GM19452 (cell line): ENCODE results near the gene MYH10.

ENCODE experiments used
- ATAC-seq: cut with Tn5 transposase; IDR thresholded peaks from one replicate; pipeline ENCODE4 v1.9.1; 2021; ENCODE audit not compliant: unreplicated experiment

The MYH10 gene

GRCh38 chr17:8500609-8501008, 129.9 kb downstream of the MYH10 start:
- ATAC-seq: no peak

GRCh38 chr17:8499614-8500013, 130.9 kb downstream of the MYH10 start:
- ATAC-seq: no peak

DNA sequence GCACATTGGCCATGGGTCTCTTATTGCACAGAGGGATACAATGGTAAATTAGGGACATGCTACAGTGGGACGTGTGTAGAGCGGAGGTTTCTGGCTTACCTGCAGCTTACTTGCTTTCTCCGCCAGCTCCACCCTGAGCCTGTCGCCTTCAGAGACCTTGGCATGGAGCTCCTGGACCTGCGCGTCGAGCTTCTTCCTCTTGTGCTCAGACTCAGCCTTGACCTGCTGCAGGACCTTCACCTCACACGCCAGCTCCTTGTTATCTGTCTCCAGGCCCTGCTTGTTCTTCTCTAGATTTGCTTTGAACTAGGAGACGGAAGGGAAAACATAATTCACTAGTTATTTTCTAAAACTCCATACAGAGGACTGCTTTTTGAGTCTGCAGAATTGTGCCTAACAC, 131.4 kb downstream of the MYH10 start:
- no peak for ATAC-seq

DNA sequence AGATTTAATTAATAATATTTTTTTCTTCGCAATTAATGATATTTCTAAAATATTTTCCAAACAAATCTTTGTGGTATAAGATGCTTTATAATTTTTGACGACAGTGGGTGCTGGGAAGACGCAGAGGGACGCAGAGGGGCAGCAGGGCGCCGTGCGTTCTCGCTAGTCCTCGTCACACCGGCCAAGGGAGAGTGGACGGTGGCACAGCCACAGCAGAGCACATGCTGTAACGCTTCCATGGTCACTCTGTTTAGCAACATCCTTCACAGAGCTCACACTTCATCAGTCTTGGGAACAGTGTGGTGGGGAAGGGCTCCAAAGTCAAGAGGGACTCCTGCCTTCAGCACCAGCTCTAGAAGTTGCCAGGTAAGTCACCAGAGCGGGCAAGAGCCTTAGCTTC, 134.4 kb downstream of the MYH10 start:
- no peak for ATAC-seq

- no peak for ATAC-seq
These were observed 135.9 kb downstream of the MYH10 start for GRCh38 chr17:8494506-8495111.

DNA sequence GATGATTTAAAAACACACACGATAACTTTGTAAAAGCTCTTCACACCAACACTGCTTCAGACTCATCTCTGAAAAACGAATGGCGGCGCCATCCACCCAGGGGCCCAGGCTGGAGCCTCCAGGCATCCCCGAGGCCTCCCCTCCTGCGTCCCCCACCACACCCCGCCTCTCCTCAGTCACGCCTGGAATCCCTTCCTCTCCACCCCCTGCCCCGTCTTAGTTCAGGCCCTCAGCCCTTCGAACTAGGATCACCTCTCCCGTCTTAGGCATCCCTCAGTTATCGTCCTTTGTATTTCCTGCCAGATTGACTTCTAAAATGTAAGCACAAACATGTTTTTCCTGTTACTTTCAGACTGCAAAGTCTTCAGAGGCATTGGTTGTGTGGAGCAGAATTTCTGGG, 136.5 kb downstream of the MYH10 start:
- ATAC-seq: no peak

DNA sequence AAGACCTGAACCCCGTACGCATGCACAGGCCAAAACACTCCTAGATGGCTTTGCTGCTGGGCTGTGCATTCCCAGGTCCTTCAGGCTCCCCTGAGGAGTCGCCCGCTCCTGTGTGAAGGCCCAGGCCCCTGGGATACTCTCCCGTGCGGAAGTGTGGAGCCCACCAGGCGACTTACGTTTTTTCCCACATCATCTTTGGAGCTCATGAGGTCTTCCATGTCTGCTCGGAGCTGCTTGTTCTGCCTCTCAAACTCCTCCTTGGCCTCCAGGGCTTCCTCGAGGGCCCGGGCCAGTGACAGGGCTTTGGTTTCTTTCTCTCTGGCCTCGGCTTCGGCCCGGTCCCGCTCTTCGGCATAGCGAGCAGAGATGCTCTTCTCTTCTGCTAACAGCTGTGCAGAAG, 138.4 kb downstream of the MYH10 start:
- ATAC-seq: no peak

DNA sequence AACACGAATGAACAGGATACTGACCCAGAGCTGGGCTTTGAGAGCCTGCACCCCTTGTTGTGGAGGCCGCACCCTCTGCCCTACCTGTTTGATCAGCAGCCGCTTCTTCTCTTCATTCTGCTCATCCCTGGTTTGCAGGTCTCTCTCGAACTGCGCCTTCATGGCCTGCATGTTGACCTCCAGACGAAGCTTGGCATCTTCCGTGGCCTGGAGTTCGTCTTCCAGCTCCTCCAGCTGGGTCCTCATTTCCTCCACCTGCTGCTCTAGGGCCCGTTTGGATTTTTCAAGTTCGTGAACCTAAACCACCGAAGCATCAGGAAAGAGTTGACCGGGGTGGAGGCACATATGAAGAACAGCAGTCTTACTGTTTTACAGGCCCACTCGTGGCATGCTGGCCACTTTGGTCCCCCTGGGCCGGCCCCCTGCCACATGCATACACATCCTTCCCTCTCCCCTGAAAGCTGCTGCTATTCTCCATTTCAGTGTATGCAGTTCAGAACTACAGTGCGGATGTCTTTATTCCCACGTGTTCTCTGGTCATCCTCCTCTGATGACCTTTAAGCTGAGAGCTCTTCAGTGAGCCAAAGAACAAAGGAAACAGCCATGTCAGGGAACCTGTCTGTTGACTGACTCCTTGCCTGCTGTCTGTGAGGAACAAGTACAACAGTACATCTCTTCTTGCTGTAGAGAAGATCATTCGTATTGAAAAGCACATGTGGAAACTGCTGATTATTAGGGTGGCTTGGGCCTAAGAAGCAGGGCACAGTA, 140.1 kb downstream of the MYH10 start:
- no peak for ATAC-seq

- ATAC-seq: no peak
These were observed 140.7 kb downstream of the MYH10 start for GRCh38 chr17:8489841-8490240.

DNA sequence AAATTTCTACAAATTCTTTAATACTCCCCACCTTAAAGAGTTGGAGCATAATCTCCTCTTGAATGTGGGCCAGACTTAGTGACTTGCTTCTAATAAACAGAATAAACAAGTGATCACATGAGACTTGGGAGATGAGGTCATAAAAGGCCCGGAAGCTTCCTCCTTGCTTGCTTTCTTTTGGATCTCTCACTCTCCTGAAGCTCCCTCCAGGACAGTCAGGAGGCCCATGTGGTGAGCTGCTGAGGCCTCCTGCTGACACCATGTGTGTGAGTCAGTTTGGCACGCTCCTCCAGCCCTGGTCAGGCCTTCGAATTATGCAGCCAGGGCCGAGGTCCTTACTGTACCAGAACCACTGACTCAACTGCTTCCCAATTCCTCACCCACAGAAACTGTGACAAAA, 141.6 kb downstream of the MYH10 start:
- no peak for ATAC-seq

DNA sequence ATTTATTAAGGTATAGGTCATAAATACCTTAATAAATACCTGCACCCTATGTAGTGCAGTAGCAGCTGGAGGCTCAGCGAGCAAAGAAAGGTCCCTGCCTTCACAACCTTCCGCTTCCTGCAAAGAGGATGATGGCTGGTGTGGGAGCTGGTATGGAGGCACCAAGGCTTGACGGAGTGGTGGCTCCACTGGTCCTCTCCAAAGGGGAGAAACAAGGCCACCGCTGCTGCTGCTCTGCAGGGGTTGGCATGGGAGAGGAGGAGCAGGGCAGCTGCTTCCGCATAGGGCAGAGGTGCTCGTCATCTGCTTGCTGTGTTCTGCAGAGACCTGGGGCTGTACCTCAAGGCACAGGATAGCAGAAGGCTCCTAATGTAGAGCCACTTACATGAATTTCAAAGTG, 142.0 kb downstream of the MYH10 start:
- no peak for ATAC-seq

- ATAC-seq: no peak
These were observed 142.8 kb downstream of the MYH10 start for GRCh38 chr17:8487743-8488142.

DNA sequence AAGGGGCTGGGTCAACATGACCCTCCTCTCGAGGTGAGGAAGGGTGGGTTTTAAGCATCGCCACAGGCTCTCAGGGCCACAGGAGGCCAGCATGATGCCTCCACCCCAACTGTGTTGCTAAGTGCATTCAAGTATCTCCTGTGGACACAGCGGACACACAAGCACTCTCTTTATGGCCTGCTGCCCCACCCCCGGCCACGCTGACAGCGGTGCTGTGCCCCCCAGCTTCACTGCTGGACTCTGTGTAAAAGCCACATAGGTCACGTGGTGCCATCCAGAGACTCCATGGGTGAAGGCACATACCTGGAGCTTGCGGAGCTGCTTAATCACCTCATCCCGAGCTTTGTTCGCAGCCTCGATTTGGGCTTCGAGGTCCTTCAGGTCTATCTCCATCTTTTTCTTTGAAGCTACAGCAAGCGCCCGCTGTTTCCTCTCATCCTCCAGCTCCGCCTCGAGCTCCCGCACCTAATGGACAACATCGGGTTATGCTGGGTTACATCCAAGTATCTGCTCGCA, 143.3 kb downstream of the MYH10 start:
- ATAC-seq: no peak

DNA sequence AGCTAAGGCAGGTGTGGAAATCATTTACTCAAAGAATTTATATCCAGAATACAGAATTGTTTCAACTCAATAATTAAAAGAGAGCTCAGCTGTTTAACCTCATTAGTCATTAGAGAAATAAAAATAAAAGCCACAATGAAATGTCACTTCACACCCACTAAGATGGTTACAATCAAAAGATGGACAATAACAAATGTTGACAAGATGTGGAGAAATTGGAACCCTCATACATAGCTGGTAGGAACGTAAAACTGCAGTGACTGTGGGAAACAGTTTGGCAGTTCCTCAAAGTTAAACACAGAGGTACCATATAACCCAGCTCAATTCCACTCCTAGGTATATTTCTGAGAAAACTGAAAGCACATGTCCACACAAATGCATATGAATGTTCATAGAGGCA, 145.0 kb downstream of the MYH10 start:
- no peak for ATAC-seq

DNA sequence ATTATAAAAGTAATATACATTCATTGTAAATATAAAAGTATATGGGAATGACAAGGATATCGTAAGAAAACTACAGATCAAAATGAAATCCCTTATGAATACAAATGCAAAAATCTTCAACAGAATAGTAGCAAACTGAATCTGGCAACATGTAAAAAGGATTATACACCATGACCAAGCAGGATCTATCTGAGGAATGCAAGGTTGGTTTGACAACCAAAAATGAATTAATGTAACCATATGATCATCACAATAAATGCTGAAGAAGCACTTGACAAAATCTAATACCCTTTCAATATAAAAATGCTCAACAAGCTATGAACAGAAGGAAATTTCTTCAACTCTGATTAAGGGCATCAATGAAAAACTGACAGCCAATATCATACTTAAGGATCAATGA, 146.1 kb downstream of the MYH10 start:
- no peak for ATAC-seq

DNA sequence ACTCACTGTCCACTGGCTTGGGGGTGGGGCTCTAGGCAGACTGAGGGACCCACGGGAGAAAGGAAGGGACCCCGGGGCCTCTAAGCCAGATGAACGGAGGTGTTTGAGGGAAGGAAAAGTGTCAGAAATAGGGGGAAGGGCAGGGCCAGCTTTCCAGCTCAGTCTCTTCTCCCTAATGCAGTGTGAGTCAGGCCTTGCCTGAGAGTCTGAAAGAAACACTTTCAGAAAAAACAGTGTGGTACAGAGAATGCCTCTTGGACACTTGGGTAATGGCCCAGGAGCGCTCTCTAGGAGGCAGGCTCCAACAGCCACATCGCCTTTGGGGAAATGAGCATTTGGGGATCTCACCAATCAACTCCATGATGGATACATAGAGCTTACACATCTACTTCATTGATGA, 148.0 kb downstream of the MYH10 start:
- ATAC-seq: no peak

DNA sequence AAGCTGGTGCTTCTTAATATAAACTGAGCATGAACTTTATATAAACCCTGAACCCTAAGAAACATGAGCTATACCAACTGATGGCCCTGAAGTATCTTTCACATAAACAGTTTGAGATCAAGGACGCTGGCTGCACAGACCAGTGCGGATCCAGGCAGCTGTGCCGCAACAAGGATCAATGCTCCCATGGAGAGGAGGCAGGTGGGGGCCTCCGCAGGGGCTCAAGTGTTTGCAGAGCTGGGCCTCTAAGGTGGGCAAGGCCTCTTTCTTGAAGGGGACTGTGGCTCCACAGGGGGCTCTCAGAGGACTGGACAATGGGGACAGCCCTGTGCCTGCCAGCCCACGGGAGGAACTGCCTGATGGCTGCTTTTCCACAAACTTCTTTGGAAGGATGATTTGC, 148.8 kb downstream of the MYH10 start:
- no peak for ATAC-seq

- ATAC-seq: no peak
These were observed 149.4 kb downstream of the MYH10 start for GRCh38 chr17:8481089-8481488.

GRCh38 chr17:8480011-8480976, 150.2 kb downstream of the MYH10 start:
- ATAC-seq: no peak

GRCh38 chr17:8479431-8479947, 151.0 kb downstream of the MYH10 start:
- ATAC-seq: no peak

GRCh38 chr17:8477715-8478441, 152.6 kb downstream of the MYH10 start:
- ATAC-seq: no peak
